Suprapubic skin (tissue), 4 donors: Measurements from ENCODE around the gene EIF3K. TPM values are rescaled to one million over a fixed set of nuclear protein-coding genes. Genes with fewer than 3 reads are reported as not detected.
"Not testable (repeated sequence)": the region's sequence is repeated elsewhere in the genome, so short reads cannot be mapped to it uniquely, and the experiment has no call there.

Experiments used
- DNase-seq, 2 donors: peaks; one replicate each; pipeline ENCODE4 v3.0.0-alpha.2; 2019; ENCODE audit warnings: low spot score in 2 of 2
- H3K27ac ChIP-seq: fragments of 200-600 bp; sonication (generic); one replicate; pipeline ENCODE4 v1.5.1; 2019
- H3K27me3 ChIP-seq: fragments of 200-600 bp; sonication (generic); one replicate; pipeline ENCODE4 v1.5.1; 2019
- H3K36me3 ChIP-seq: fragments of 200-600 bp; sonication (generic); one replicate; pipeline ENCODE4 v1.5.1; 2019
- H3K4me1 ChIP-seq: fragments of 200-600 bp; sonication (generic); one replicate; pipeline ENCODE4 v1.5.1; 2019
- H3K4me3 ChIP-seq: fragments of 200-600 bp; sonication (generic); one replicate; pipeline ENCODE4 v1.5.1; 2019; ENCODE audit warnings: mild to moderate bottlenecking
- H3K9me3 ChIP-seq: fragments of 200-600 bp; sonication (generic); one replicate; pipeline ENCODE4 v1.5.1; 2019
- EP300 ChIP-seq: sonication (generic); formaldehyde crosslinking; IDR thresholded peaks from one replicate; pipeline ENCODE4 v1.6.1; 2017; ENCODE audit warnings: antibody characterized with exemption
- POLR2A ChIP-seq, 2 donors: fragments of 450-650 bp; IDR thresholded peaks; one replicate each; pipeline ENCODE4 v1.6.1; 2017; ENCODE audit warnings: antibody characterized with exemption in 2 of 2, mild to moderate bottlenecking in 2 of 2, moderate library complexity in 2 of 2
- POLR2AphosphoS5 ChIP-seq, 3 donors: sonication (generic); formaldehyde crosslinking; IDR thresholded peaks; one replicate each; pipeline ENCODE4 v1.6.1; 2017; ENCODE audit warnings: antibody characterized with exemption in 3 of 3
- WGBS: methylation state at CpG from one replicate; pipeline ENCODE4 v1.1.5; 2018; 5-methylcytosine and 5-hydroxymethylcytosine counted together
- total RNA-seq, 4 donors: library from RNA; depleted of rRNA; stranded (reverse); fragments of >200 nt; gene quantifications; one replicate each; pipeline ENCODE4 v1.1.0, GENCODE V29; 2016
- TF ChIP-seq, protein P1 (sequence below), 2 donors: fragments of 200-600 bp in 1 of 2; fragments of 450-650 bp in 1 of 2; sonication (generic) in 1 of 2; IDR thresholded peaks; one replicate each; pipeline ENCODE4 v1.5.1; 2016 to 2019; ENCODE audit warnings: antibody characterized with exemption in 2 of 2, mild to moderate bottlenecking in 1 of 2, moderate library complexity in 1 of 2

Gene EIF3K, protein sequence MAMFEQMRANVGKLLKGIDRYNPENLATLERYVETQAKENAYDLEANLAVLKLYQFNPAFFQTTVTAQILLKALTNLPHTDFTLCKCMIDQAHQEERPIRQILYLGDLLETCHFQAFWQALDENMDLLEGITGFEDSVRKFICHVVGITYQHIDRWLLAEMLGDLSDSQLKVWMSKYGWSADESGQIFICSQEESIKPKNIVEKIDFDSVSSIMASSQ
- total RNA-seq: 100 to 1,000 TPM; 274 to 587 (median 557) TPM

DNA sequence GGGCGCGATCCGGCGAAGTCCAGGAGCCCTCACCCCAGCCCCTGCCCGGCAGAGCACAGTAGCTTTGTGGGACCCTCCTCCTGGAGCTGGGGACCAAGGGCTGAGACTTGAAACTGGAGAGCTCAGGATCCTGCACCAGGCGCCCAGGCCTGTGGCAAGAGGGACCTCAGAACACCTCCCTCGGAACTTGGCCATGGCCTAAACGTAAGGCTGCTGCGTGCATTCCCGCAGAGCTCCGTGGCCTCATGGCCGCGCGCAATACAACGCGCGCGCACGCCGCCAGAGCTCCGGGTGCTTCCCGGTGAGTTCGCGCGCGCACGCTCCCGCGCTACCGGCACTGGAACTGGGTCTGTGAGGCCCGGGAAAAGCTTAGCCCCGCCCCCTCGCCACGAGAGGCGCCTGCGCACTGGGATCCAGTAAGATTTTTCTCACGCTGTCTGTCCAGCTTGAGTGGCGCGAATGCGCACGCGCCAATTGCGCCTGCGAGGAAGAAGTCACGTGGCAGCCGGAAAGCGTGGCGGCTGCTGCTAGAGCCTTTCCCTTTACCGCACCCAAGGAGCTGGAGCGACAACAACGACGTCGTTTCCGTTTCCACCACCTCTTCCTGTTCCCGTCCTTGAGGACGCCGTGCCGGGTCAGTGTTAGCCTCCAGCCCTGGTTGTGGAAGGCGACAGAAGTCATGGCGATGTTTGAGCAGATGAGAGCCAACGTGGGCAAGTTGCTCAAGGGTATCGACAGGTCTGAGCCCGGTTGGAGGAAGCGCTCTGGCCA is at the start of gene EIF3K:
TSS of gene EIF3K (plus strand) at position 599 of the 771 bp plus-strand sequence. CDS start at position 680, 81 bp downstream.
- Histone ChIP-seq H3K27ac (peak within 1 kb of the TSS; percentile 91), H3K36me3 (peaks cover 33% of the 10 kb centered on the region), H3K9me3 (no peaks in the 10 kb centered on the region), H3K4me1 (peaks cover 22% of the 10 kb centered on the region), H3K4me3 (peak within 1 kb of the TSS; percentile 92), H3K27me3 (no peaks in the 10 kb centered on the region)
- TF ChIP-seq EP300 (no peak), POLR2AphosphoS5 (IDR thresholded peaks at IDR 0.05) (peak in 2 of 3 donors; percentile 53 to 97), POLR2A (IDR thresholded peaks at IDR 0.05) (peak in 1 of 2 donors; percentile 65)
- TF ChIP-seq, protein P1, sequence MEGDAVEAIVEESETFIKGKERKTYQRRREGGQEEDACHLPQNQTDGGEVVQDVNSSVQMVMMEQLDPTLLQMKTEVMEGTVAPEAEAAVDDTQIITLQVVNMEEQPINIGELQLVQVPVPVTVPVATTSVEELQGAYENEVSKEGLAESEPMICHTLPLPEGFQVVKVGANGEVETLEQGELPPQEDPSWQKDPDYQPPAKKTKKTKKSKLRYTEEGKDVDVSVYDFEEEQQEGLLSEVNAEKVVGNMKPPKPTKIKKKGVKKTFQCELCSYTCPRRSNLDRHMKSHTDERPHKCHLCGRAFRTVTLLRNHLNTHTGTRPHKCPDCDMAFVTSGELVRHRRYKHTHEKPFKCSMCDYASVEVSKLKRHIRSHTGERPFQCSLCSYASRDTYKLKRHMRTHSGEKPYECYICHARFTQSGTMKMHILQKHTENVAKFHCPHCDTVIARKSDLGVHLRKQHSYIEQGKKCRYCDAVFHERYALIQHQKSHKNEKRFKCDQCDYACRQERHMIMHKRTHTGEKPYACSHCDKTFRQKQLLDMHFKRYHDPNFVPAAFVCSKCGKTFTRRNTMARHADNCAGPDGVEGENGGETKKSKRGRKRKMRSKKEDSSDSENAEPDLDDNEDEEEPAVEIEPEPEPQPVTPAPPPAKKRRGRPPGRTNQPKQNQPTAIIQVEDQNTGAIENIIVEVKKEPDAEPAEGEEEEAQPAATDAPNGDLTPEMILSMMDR (IDR thresholded peaks at IDR 0.05): no peak
- WGBS: 0% methylated on average over 21 of the region's 64 CpGs
- DNase-seq: peak; percentile 99

DNA sequence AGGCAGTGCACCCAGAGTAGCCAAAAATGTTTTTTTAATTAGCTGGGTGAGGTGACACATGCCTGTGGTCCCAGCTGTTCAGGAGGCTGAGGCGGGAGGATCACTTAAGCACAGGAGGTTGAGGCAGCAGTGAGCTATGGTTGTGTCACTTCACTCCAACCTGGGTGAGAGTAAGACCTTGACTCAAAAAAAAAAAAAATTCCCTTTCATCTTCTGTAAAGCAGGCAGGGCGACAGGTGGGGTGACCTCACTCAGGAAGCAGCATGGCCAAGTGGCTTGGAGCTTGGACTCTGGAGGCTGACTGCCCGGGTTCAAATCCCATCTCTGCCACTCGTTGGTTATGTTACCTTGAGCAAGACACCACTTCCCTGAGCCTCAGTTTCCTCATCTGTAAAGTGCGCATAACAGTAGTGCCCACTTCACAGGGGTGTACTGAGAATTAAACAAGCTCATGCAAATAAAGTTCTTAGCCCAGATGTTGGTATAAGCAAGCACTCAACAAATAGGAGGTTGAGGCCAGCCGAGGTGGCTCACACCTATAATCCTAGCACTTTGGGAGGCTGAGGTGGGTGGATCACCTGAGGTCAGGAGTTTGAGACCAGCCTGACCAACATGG is 49.5 kb upstream of the EIF3K start:
- no peak for DNase-seq

DNA sequence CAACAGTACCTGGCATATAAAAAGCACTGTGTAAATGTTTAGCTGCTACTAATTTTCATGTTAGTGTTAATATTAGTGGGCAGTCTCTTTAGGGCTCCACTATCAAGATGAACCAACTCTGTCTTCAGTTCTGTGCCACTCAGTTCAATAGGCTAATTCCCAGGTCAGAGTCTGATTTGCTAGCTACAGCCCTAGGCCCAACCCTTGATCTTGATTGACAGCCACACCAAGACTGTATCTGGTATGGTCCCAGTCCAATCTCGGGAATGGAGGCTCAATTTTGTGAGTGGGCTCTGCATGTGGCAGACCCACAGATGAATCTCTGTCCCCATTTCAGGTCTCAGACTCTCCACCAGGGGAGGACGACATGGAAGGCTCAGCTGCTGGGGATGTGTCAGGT is 47.3 kb upstream of the EIF3K start:
- Histone ChIP-seq H3K9me3 (no peaks in the 10 kb centered on the region), H3K4me1 (no peaks in the 10 kb centered on the region), H3K4me3 (no peak overlapping the region), H3K27ac (no peak overlapping the region), H3K36me3 (no peaks in the 10 kb centered on the region), H3K27me3 (no peaks in the 10 kb centered on the region)
- 93% methylated on average over 2 of the region's 2 CpGs for WGBS
- TF ChIP-seq POLR2AphosphoS5 (IDR thresholded peaks at IDR 0.05) (no peak), POLR2A (IDR thresholded peaks at IDR 0.05) (no peak), EP300 (no peak)
- TF ChIP-seq, protein P1 (IDR thresholded peaks at IDR 0.05): no peak
- no peak for DNase-seq

More for the DNA sequence above, 49.5 kb upstream of the EIF3K start:
- Histone ChIP-seq H3K4me1 (peaks cover 7% of the 10 kb centered on the region), H3K27me3 (peaks cover 10% of the 10 kb centered on the region), H3K27ac (no peak overlapping the region), H3K36me3 (no peaks in the 10 kb centered on the region), H3K9me3 (no peaks in the 10 kb centered on the region), H3K4me3 (no peak overlapping the region)
- no peak for TF ChIP-seq POLR2A (IDR thresholded peaks at IDR 0.05)
- TF ChIP-seq, protein P1 (IDR thresholded peaks at IDR 0.05): no peak
- no peak for TF ChIP-seq EP300
- TF ChIP-seq POLR2AphosphoS5 (IDR thresholded peaks at IDR 0.05): no peak
- WGBS: 86% methylated on average over 6 of the region's 6 CpGs

DNA sequence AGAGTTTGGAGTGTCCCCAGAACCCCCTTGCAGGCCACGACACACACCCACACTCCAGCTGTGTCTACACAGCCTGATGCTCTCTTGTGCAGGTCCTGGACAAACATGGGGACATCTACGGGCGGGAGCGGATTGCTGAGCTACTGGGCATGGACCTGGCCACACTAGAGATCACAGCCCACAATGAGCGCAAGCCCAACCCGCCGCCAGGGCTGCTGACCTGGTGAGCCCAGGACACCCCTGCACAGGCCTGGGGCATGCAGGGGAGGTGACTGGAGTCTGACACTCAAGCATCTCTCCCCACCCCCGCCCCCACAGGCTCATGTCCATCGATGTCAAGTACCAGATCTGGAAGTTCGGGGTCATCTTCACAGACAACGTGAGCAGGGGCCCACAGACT is 41.2 kb upstream of the EIF3K start:
- Histone ChIP-seq H3K27me3 (no peaks in the 10 kb centered on the region), H3K4me3 (no peak overlapping the region), H3K9me3 (no peaks in the 10 kb centered on the region), H3K27ac (no peak overlapping the region), H3K4me1 (peaks cover 4% of the 10 kb centered on the region), H3K36me3 (no peaks in the 10 kb centered on the region)
- WGBS: 90% methylated on average over 9 of the region's 11 CpGs
- TF ChIP-seq, protein P1 (IDR thresholded peaks at IDR 0.05): no peak
- TF ChIP-seq POLR2AphosphoS5 (IDR thresholded peaks at IDR 0.05) (no peak), EP300 (no peak), POLR2A (IDR thresholded peaks at IDR 0.05) (no peak)
- DNase-seq: no peak

DNA sequence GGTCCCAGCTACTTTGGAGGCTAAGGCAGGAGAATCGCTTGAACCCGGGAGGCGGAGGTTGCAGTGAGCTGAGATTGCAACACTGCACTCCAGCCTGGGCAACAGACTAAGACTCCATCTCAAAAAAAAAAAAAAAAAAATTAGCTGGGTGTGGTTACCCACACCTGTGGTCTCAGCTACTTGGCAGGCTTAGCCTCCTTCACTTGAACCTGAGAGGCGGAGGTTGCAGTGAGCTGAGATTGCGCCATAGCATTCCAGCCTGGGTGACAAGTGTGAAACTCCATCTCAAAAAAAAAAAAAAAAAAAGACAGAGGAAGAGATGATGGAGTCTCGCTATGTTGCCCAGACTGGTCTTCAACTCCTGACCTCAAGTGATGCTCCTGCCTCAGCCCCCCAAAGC is 39.7 kb upstream of the EIF3K start:
- H3K27ac ChIP-seq, H3K9me3 ChIP-seq, H3K4me3 ChIP-seq, H3K4me1 ChIP-seq, H3K36me3 ChIP-seq, H3K27me3 ChIP-seq, DNase-seq: not testable (repeated sequence)
- WGBS: 66% methylated on average over 6 of the region's 6 CpGs
